Measurements from ENCODE around the gene TMPRSS9. TPM values are rescaled to one million over a fixed set of nuclear protein-coding genes. Genes with fewer than 3 reads are reported as not detected.

TMPRSS9 gene
- total and polyA plus RNA-seq, 2 of the 13 experiments (the other 11 are each of a cell fraction or from before 2014, with no cell fraction given) = 2.5 to 5.2 TPM

DNA sequence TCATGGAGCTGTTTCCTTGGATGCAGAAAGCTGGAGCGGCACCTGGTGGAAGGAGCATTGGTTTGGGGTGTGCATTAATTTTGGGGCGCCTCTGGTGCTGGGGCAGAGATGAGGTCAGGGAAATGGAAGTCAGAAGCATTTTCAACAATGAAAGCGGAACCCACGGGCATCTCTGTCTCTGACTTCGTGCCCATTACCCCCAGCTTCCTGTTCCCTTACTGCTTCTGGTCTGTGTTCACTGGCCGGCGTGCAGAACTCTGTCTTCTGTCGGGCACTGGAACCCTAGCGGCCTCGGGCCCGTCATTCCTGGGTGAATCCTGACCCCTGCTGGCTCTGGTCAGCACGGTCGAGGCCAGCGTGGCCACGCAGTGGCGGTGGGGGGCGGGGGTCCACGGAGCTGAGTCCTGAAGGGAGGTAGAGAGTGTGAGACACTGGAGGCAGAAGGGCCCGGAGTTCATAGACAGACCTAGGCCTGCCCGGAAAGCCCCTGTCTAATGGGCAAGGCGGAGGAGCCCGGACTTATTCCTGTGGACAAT is 44.2 kb upstream of the TMPRSS9 start (continued):
- TF ChIP-seq, protein P1, sequence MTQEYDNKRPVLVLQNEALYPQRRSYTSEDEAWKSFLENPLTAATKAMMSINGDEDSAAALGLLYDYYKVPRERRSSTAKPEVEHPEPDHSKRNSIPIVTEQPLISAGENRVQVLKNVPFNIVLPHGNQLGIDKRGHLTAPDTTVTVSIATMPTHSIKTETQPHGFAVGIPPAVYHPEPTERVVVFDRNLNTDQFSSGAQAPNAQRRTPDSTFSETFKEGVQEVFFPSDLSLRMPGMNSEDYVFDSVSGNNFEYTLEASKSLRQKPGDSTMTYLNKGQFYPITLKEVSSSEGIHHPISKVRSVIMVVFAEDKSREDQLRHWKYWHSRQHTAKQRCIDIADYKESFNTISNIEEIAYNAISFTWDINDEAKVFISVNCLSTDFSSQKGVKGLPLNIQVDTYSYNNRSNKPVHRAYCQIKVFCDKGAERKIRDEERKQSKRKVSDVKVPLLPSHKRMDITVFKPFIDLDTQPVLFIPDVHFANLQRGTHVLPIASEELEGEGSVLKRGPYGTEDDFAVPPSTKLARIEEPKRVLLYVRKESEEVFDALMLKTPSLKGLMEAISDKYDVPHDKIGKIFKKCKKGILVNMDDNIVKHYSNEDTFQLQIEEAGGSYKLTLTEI (CRISPR knock-in tag; conservative IDR thresholded peaks at IDR 0.05) = no peak
- TF ChIP-seq AKAP8 (CRISPR knock-in tag; IDR thresholded peaks at IDR 0.05) (no peak), ZNF724P (CRISPR knock-in tag; IDR thresholded peaks at IDR 0.05; ENCODE audit: borderline replicate concordance) (no peak), DMAP1 (CRISPR knock-in tag; IDR thresholded peaks at IDR 0.05) (no peak; the same call in 1 of the 2 replicates), ZBTB21 (CRISPR knock-in tag; IDR thresholded peaks at IDR 0.05) (peak; percentile 12; the same call in 1 of the 2 replicates), NCOA1 (CRISPR knock-in tag; IDR thresholded peaks at IDR 0.05) (peak; percentile 91), ZNF556 (CRISPR knock-in tag; IDR thresholded peaks at IDR 0.05; ENCODE audit: borderline replicate concordance) (peak; percentile 25; the same call in 1 of the 2 replicates), CHD4 (IDR thresholded peaks at IDR 0.05; ENCODE audit: borderline replicate concordance, low read length) (no peak), FOXM1 (CRISPR knock-in tag; IDR thresholded peaks at IDR 0.05) (no peak), KDM5B (CRISPR knock-in tag; IDR thresholded peaks at IDR 0.05; ENCODE audit: borderline replicate concordance) (peak; percentile 65; the same call in 1 of the 2 replicates), JUN (CRISPR knock-in tag; IDR thresholded peaks at IDR 0.05) (no peak), NRL (CRISPR knock-in tag; IDR thresholded peaks at IDR 0.05; ENCODE audit: borderline replicate concordance) (peak; percentile 73; the same call in 1 of the 2 replicates), NKX3-1 (CRISPR knock-in tag; IDR thresholded peaks at IDR 0.05) (no peak), YEATS2 (CRISPR knock-in tag; IDR thresholded peaks at IDR 0.05; ENCODE audit: borderline replicate concordance) (peak; percentile 59; the same call in 1 of the 2 replicates)
- TF ChIP-seq, protein P2, sequence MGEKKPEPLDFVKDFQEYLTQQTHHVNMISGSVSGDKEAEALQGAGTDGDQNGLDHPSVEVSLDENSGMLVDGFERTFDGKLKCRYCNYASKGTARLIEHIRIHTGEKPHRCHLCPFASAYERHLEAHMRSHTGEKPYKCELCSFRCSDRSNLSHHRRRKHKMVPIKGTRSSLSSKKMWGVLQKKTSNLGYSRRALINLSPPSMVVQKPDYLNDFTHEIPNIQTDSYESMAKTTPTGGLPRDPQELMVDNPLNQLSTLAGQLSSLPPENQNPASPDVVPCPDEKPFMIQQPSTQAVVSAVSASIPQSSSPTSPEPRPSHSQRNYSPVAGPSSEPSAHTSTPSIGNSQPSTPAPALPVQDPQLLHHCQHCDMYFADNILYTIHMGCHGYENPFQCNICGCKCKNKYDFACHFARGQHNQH (CRISPR knock-in tag; IDR thresholded peaks at IDR 0.05) = peak; percentile 80; the same call in 1 of the 2 replicates
- TF ChIP-seq, protein P3, sequence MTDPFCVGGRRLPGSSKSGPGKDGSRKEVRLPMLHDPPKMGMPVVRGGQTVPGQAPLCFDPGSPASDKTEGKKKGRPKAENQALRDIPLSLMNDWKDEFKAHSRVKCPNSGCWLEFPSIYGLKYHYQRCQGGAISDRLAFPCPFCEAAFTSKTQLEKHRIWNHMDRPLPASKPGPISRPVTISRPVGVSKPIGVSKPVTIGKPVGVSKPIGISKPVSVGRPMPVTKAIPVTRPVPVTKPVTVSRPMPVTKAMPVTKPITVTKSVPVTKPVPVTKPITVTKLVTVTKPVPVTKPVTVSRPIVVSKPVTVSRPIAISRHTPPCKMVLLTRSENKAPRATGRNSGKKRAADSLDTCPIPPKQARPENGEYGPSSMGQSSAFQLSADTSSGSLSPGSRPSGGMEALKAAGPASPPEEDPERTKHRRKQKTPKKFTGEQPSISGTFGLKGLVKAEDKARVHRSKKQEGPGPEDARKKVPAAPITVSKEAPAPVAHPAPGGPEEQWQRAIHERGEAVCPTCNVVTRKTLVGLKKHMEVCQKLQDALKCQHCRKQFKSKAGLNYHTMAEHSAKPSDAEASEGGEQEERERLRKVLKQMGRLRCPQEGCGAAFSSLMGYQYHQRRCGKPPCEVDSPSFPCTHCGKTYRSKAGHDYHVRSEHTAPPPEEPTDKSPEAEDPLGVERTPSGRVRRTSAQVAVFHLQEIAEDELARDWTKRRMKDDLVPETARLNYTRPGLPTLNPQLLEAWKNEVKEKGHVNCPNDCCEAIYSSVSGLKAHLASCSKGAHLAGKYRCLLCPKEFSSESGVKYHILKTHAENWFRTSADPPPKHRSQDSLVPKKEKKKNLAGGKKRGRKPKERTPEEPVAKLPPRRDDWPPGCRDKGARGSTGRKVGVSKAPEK (CRISPR knock-in tag; IDR thresholded peaks at IDR 0.05; ENCODE audit: borderline replicate concordance) = no peak
- TF ChIP-seq, protein P4, sequence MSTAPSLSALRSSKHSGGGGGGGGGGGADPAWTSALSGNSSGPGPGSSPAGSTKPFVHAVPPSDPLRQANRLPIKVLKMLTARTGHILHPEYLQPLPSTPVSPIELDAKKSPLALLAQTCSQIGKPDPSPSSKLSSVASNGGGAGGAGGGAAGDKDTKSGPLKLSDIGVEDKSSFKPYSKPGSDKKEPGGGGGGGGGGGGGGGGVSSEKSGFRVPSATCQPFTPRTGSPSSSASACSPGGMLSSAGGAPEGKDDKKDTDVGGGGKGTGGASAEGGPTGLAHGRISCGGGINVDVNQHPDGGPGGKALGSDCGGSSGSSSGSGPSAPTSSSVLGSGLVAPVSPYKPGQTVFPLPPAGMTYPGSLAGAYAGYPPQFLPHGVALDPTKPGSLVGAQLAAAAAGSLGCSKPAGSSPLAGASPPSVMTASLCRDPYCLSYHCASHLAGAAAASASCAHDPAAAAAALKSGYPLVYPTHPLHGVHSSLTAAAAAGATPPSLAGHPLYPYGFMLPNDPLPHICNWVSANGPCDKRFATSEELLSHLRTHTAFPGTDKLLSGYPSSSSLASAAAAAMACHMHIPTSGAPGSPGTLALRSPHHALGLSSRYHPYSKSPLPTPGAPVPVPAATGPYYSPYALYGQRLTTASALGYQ (CRISPR knock-in tag; IDR thresholded peaks at IDR 0.05) = no peak
- TF ChIP-seq, protein P5, sequence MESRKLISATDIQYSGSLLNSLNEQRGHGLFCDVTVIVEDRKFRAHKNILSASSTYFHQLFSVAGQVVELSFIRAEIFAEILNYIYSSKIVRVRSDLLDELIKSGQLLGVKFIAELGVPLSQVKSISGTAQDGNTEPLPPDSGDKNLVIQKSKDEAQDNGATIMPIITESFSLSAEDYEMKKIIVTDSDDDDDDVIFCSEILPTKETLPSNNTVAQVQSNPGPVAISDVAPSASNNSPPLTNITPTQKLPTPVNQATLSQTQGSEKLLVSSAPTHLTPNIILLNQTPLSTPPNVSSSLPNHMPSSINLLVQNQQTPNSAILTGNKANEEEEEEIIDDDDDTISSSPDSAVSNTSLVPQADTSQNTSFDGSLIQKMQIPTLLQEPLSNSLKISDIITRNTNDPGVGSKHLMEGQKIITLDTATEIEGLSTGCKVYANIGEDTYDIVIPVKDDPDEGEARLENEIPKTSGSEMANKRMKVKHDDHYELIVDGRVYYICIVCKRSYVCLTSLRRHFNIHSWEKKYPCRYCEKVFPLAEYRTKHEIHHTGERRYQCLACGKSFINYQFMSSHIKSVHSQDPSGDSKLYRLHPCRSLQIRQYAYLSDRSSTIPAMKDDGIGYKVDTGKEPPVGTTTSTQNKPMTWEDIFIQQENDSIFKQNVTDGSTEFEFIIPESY (CRISPR knock-in tag; IDR thresholded peaks at IDR 0.05) = peak; percentile 81
